AG04449 (cell line): ENCODE measurements around the gene NIBAN1.

Source experiments
- CTCF ChIA-PET: fragments of 350-600 bp; formaldehyde crosslinking; extraction: SDS; loops from one replicate; lab custom pipeline; 2021; ENCODE audit warnings: antibody characterized with exemption; lab: Yijun Ruan, JAX
- POLR2A ChIA-PET: fragments of 400-600, 350-600 bp; formaldehyde crosslinking; extraction: SDS; loops from one replicate; lab custom pipeline; 2020; ENCODE audit warnings: antibody characterized with exemption, inconsistent platforms; lab: Yijun Ruan, JAX
- DNase-seq: peaks from one replicate; pipeline ENCODE4 v3.0.0-alpha.2; 2010; ENCODE audit warnings: low read depth, low spot score
- H3K4me3 ChIP-seq: 2 replicates; pipeline ENCODE4 v1.5.1; 2011; ENCODE audit warnings: low read depth, mild to moderate bottlenecking, control low read depth, low read length
- TF ChIP-seq, protein P1 (sequence below): IDR thresholded peaks from one replicate; pipeline ENCODE4 v1.5.1; 2011; ENCODE audit warnings: mild to moderate bottlenecking, moderate library complexity, low read length, control low read depth, inconsistent platforms; ENCODE audit not compliant: insufficient read depth; ENCODE audit errors: missing control alignments

The NIBAN1 gene

DNA sequence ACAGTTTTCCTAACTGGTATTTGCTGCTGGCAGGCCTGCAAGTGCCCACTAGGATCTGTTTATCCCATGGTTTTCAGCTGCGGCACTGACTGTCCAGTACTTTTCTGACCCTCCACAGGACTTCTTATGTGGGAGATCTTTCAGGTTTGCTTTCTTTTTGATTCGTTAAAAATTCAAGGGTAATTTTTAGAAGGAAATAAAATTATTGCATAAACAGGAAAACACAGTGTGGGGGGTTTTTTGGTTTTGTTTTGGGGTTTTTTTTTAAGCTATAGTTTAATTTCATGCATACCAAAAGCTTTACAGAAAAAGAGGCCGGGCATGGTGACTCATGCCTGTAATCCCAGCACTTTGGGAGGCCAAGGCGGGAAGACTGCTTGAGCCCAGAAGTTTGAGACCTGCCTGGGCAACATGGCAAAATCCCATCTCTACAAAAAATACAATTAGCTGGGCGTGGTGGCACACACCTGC lies 3.6 kb downstream of the NIBAN1 start:
- ChIA-PET POLR2A (interaction anchor here (1.2 kb wide), 1 partner anchor 16 kb away, joined by 3 read pairs; no protein-coding TSS in a partner anchor), CTCF (interaction anchor here (0.7 to 28.4 kb wide), 4 partner anchors 11 to 199 kb away, joined by 3 to 650 read pairs (median 24); no protein-coding TSS in a partner anchor)
- TF ChIP-seq, protein P1, sequence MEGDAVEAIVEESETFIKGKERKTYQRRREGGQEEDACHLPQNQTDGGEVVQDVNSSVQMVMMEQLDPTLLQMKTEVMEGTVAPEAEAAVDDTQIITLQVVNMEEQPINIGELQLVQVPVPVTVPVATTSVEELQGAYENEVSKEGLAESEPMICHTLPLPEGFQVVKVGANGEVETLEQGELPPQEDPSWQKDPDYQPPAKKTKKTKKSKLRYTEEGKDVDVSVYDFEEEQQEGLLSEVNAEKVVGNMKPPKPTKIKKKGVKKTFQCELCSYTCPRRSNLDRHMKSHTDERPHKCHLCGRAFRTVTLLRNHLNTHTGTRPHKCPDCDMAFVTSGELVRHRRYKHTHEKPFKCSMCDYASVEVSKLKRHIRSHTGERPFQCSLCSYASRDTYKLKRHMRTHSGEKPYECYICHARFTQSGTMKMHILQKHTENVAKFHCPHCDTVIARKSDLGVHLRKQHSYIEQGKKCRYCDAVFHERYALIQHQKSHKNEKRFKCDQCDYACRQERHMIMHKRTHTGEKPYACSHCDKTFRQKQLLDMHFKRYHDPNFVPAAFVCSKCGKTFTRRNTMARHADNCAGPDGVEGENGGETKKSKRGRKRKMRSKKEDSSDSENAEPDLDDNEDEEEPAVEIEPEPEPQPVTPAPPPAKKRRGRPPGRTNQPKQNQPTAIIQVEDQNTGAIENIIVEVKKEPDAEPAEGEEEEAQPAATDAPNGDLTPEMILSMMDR, result no peak

DNA sequence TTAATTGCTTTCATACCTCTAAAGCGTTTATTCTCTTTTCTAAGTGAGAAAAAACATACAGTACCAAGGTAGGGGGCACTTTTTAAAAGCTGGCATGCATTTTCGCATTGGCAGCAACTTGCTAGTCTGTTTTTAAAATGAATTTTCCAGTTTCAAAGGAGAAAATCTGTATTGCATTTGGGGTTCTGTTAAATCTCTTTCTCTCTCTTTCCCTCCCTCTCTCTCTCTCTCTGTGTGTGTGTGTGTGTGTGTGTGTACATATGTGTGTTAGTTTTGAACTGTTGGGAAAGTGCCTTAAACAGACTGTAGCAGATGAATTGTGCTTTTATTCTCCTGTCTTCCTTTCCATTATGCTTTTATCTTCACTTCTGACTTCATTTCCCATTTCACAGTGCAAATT lies 7.3 kb downstream of the NIBAN1 start:
- ChIA-PET CTCF (interaction anchor here (1.8 to 28.4 kb wide), 2 partner anchors 15 to 157 kb away, joined by 13 to 650 read pairs; no protein-coding TSS in a partner anchor), POLR2A (no interaction called here)
- no peak for DNase-seq
- TF ChIP-seq, protein P1, result no peak
- no peak overlapping the region for H3K4me3 ChIP-seq

More for the DNA sequence above, 3.6 kb downstream of the NIBAN1 start:
- no peak overlapping the region for H3K4me3 ChIP-seq
- DNase-seq, result no peak

DNA sequence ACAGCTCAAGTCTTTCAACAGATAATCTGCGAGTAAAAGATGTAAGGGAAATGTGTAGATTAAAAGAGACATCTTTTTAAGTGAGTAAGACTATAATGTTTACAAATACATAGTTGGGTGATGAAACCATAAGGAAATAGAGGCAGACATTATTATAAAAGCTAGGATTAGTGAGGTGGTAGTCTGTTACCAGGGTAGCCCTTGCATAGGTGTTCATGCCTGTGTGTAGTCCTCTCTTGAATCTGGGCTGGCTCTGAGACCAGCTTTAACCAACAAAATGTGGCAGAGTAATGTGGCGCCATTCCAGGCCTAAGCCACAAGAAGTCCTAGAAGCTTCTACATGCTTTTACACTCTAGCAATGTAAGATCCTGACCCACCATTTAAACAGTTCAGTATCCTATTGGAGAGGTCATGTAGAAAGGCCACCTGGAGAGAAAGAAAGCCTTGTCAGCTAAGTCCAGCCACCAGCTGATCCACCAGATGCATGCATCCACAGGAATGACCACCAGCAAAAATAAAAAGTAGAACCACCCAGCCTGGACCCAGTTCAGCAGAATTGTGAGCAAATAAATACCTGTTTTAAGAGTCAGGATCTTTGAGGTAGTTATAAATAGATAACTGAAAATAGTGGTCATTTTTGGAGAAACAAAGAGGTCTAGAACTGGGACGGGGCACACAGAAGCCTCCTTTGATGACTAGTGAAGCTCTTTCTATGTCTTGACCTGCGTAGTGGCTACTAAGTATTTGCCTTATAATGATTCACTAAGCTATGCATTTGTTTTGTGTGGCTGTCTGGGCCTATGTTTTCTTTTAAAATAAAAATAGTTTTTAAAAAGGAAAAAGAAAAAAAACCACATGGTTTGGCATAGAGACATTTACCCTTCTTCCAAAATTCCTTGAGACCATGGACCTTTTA lies 8.1 kb downstream of the NIBAN1 start:
- TF ChIP-seq, protein P1, result no peak
- ChIA-PET CTCF (interaction anchor here (0.7 to 28.4 kb wide), 3 partner anchors 16 to 204 kb away, joined by 3 to 650 read pairs (median 13); no protein-coding TSS in a partner anchor), POLR2A (no interaction called here)
- no peak overlapping the region for H3K4me3 ChIP-seq
- no peak for DNase-seq

DNA sequence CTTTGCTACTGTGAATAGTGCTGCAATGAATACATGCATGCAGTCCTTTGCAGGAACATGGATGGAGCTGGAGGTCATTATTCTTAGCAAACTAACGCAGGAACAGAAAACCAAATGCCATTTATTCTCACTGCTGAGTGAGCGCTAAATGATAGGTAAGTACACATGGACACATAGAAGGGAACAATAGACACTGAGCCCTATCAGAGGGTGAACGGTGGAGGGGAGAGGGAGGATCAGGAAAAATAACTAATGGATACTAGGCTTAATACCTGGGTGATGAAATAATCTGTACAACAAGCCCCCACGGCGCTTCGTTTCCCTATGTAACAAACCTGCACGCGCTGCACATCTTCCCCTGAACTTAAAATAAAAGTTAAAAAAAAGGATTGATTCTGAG lies 8.9 kb downstream of the NIBAN1 start:
- TF ChIP-seq, protein P1, result no peak
- ChIA-PET CTCF (interaction anchor here (0.7 to 28.4 kb wide), 3 partner anchors 16 to 205 kb away, joined by 3 to 650 read pairs (median 13); no protein-coding TSS in a partner anchor), POLR2A (no interaction called here)
- DNase-seq, result no peak
- H3K4me3 ChIP-seq, result no peak overlapping the region

DNA sequence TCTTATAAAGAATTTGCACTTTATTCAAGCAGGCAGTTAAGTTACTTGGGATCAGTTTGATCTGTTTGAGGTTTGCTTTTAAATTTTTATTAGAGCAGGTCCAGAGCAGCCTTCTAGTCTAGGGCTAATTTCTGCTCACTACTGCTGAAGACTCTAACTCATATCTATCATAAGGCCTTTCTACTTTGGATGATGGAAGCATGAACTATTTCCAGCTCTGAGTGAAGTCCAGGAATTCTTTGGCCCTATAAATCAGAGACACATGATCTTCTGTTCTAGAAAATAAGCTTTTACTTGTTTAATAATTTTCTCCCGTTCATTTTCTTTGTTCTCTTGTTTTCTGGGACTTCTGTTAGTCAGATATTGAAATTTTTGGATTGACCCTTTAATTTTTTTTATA lies 14.7 kb downstream of the NIBAN1 start:
- DNase-seq, result no peak
- TF ChIP-seq, protein P1, result no peak
- POLR2A ChIA-PET, result interaction anchor here (0.9 kb wide), 1 partner anchor 13 kb away, joined by 3 read pairs; no protein-coding TSS in a partner anchor
- CTCF ChIA-PET, result interaction anchor here (0.6 kb wide), 1 partner anchor 154 kb away, joined by 3 read pairs; no protein-coding TSS in a partner anchor
- H3K4me3 ChIP-seq, result no peak overlapping the region
